ENCODE data around the gene ROCK2. TPM values are rescaled to one million over a fixed set of nuclear protein-coding genes. Genes with fewer than 3 reads are reported as not detected.

The ROCK2 gene
- total and polyA plus RNA-seq, 2 of the 13 experiments (the other 11 are each of a cell fraction or from before 2014, with no cell fraction given): 38.1 to 119 TPM

GRCh38 chr2:11387843-11388242 is 43.4 kb upstream of the ROCK2 start (continued):
- TF ChIP-seq HOMEZ (CRISPR knock-in tag; IDR thresholded peaks at IDR 0.05; ENCODE audit: low read depth) (no peak), AFF4 (CRISPR knock-in tag; IDR thresholded peaks at IDR 0.05) (no peak), MXD4 (CRISPR knock-in tag; IDR thresholded peaks at IDR 0.05) (no peak), PAF1 (CRISPR knock-in tag; IDR thresholded peaks at IDR 0.05) (no peak), KDM5A (IDR thresholded peaks at IDR 0.05; ENCODE audit: borderline replicate concordance, low read length) (no peak), JUND (CRISPR knock-in tag; IDR thresholded peaks at IDR 0.05) (no peak), KIAA2018 (CRISPR knock-in tag; IDR thresholded peaks at IDR 0.05; ENCODE audit: borderline replicate concordance) (no peak), ERF (CRISPR knock-in tag; IDR thresholded peaks at IDR 0.05) (no peak), ZNF10 (CRISPR knock-in tag; IDR thresholded peaks at IDR 0.05; ENCODE audit: borderline replicate concordance, low read depth) (no peak), MYPOP (CRISPR knock-in tag; IDR thresholded peaks at IDR 0.05) (no peak), MATR3 (CRISPR knock-in tag; IDR thresholded peaks at IDR 0.05) (no peak), REPIN1 (CRISPR knock-in tag; IDR thresholded peaks at IDR 0.05; ENCODE audit: borderline replicate concordance, low read depth) (peak; percentile 49; the same call in 1 of the 2 replicates), MBD4 (IDR thresholded peaks at IDR 0.05; ENCODE audit: borderline replicate concordance, low read length) (no peak), THAP8 (CRISPR knock-in tag; IDR thresholded peaks at IDR 0.05; ENCODE audit: borderline replicate concordance) (no peak), ATF1 (CRISPR knock-in tag; IDR thresholded peaks at IDR 0.05) (no peak)

Data from HepG2 (cell line).